ENCODE results near the gene SP3. TPM values are rescaled to one million over a fixed set of nuclear protein-coding genes. Genes with fewer than 3 reads are reported as not detected.

The SP3 gene
- total RNA-seq, 6 experiments from 2014 or later, result 45.0 to 63.7 (median 52.1) TPM

- no peak for TF ChIP-seq CTCF (IDR thresholded peaks at IDR 0.05)
- no peak overlapping the region for H3K27ac Mint-ChIP-seq
- H3K36me3 Mint-ChIP-seq (ENCODE audit: low read depth), result no peaks in the 10 kb centered on the region
- no peak for DNase-seq
- H3K9me3 Mint-ChIP-seq, result no peaks in the 10 kb centered on the region
- H3K27me3 Mint-ChIP-seq (ENCODE audit: insufficient read depth), result peaks cover 14% of the 10 kb centered on the region
- H3K4me3 Mint-ChIP-seq, result no peak overlapping the region
- peaks cover 16% of the 10 kb centered on the region for H3K4me1 Mint-ChIP-seq (ENCODE audit: low read depth)
Observed at GRCh38 chr2:173993459-173993858, 28.3 kb upstream of the SP3 start.

- Mint-ChIP-seq H3K27ac (no peak overlapping the region), H3K36me3 (ENCODE audit: low read depth) (no peaks in the 10 kb centered on the region), H3K4me1 (ENCODE audit: low read depth) (peaks cover 16% of the 10 kb centered on the region), H3K4me3 (no peak overlapping the region), H3K9me3 (no peaks in the 10 kb centered on the region), H3K27me3 (ENCODE audit: insufficient read depth) (peaks cover 11% of the 10 kb centered on the region)
- DNase-seq, result peak; percentile 29
- TF ChIP-seq CTCF (IDR thresholded peaks at IDR 0.05), result no peak
Observed at GRCh38 chr2:173991856-173992588, 26.8 kb upstream of the SP3 start.

- peak overlapping the region; percentile 32; the same call in 1 of the 2 replicates for H3K27ac Mint-ChIP-seq
- DNase-seq, result peak; percentile 41
- H3K9me3 Mint-ChIP-seq, result no peaks in the 10 kb centered on the region
- no peak for TF ChIP-seq CTCF (IDR thresholded peaks at IDR 0.05)
- no peaks in the 10 kb centered on the region for H3K36me3 Mint-ChIP-seq (ENCODE audit: low read depth)
- peak overlapping the region; percentile 60 for H3K4me3 Mint-ChIP-seq
- peaks cover 16% of the 10 kb centered on the region for H3K4me1 Mint-ChIP-seq (ENCODE audit: low read depth)
- H3K27me3 Mint-ChIP-seq (ENCODE audit: insufficient read depth), result peaks cover 11% of the 10 kb centered on the region
Observed at GRCh38 chr2:173990970-173991819, 26.0 kb upstream of the SP3 start.

GRCh38 chr2:173990245-173990644 lies 25.1 kb upstream of the SP3 start:
- no peak overlapping the region for H3K27ac Mint-ChIP-seq
- H3K4me3 Mint-ChIP-seq, result no peak overlapping the region
- H3K36me3 Mint-ChIP-seq (ENCODE audit: low read depth), result no peaks in the 10 kb centered on the region
- no peaks in the 10 kb centered on the region for H3K9me3 Mint-ChIP-seq
- H3K4me1 Mint-ChIP-seq (ENCODE audit: low read depth), result peaks cover 22% of the 10 kb centered on the region
- no peak for TF ChIP-seq CTCF (IDR thresholded peaks at IDR 0.05)
- no peak for DNase-seq
- H3K27me3 Mint-ChIP-seq (ENCODE audit: insufficient read depth), result peaks cover 11% of the 10 kb centered on the region

- H3K27ac Mint-ChIP-seq, result no peak overlapping the region
- no peak for TF ChIP-seq CTCF (IDR thresholded peaks at IDR 0.05)
- H3K9me3 Mint-ChIP-seq, result no peaks in the 10 kb centered on the region
- H3K36me3 Mint-ChIP-seq (ENCODE audit: low read depth), result no peaks in the 10 kb centered on the region
- peaks cover 26% of the 10 kb centered on the region for H3K4me1 Mint-ChIP-seq (ENCODE audit: low read depth)
- peaks cover 10% of the 10 kb centered on the region for H3K27me3 Mint-ChIP-seq (ENCODE audit: insufficient read depth)
- DNase-seq, result no peak
- no peak overlapping the region for H3K4me3 Mint-ChIP-seq
Observed at GRCh38 chr2:173989884-173990215, 24.7 kb upstream of the SP3 start.
